Measurements from ENCODE around the gene CACNA2D4. TPM values are rescaled to one million over a fixed set of nuclear protein-coding genes. Genes with fewer than 3 reads are reported as not detected.

The CACNA2D4 gene
- polyA plus RNA-seq, 3 donors = 17.8 to 87.7 (median 22.1) TPM

DNA sequence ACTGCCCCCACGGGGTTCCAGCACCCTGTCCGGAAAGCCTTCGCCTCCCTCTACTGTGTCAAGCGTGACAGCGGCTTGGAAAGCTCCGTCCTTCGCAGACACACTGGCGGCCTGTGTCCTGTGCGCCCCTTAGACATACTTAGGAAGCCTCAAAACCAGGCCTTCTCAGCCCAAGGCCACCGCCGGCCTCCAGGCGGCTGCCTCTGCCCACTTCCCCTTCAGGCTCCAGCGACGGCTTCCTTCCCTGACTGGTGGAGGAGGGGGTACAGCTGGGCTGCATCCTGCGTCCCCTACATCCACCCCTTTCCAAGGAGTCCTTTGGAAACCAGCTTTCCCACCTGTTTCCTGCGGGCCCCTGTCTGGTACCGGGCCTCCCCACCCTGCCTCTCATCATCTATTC is 2.5 kb upstream of the CACNA2D4 start:
- TF ChIP-seq, protein P1, sequence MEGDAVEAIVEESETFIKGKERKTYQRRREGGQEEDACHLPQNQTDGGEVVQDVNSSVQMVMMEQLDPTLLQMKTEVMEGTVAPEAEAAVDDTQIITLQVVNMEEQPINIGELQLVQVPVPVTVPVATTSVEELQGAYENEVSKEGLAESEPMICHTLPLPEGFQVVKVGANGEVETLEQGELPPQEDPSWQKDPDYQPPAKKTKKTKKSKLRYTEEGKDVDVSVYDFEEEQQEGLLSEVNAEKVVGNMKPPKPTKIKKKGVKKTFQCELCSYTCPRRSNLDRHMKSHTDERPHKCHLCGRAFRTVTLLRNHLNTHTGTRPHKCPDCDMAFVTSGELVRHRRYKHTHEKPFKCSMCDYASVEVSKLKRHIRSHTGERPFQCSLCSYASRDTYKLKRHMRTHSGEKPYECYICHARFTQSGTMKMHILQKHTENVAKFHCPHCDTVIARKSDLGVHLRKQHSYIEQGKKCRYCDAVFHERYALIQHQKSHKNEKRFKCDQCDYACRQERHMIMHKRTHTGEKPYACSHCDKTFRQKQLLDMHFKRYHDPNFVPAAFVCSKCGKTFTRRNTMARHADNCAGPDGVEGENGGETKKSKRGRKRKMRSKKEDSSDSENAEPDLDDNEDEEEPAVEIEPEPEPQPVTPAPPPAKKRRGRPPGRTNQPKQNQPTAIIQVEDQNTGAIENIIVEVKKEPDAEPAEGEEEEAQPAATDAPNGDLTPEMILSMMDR (IDR thresholded peaks at IDR 0.05) = no peak
- peaks cover 4 to 11% (median 10%) of the 10 kb centered on the region in 3 donors for H3K27me3 Mint-ChIP-seq (ENCODE audit: low read depth in 3 of 3)
- Histone ChIP-seq H3K79me2 (ENCODE audit: insufficient read depth, low read length) (peaks cover 35% of the 10 kb centered on the region), H2AFZ (ENCODE audit: insufficient read depth, low read depth, low read length, poor library complexity, severe bottlenecking) (peak overlapping the region; percentile 44), H3K4me2 (replicated peaks; ENCODE audit: extremely low read depth, low read length, poor library complexity, severe bottlenecking) (peak overlapping the region; percentile 51), H3K4me3 (replicated peaks in 1 of 3; ENCODE audit: low read depth in 2 of 3, low read length in 3 of 3) (peak overlapping the region in 2 of 3 experiments; percentile 15 to 65), H3K9me3 (replicated peaks in 1 of 2; ENCODE audit: control insufficient read depth in 1 of 2, insufficient read depth in 1 of 2, low read length in 2 of 2) (no peaks in the 10 kb centered on the region), H4K20me1 (ENCODE audit: insufficient read depth, low read length) (no peaks in the 10 kb centered on the region), H3K4me1 (ENCODE audit: control insufficient read depth in 1 of 2, insufficient read depth in 2 of 2, low read length in 2 of 2) (peaks cover 48 to 64% of the 10 kb centered on the region in 2 donors), H3K9ac (ENCODE audit: insufficient read depth, low read length, poor library complexity, severe bottlenecking) (no peak overlapping the region), H3K27me3 (ENCODE audit: control insufficient read depth in 2 of 2, insufficient read depth in 2 of 2, low read length in 2 of 2) (no peaks in the 10 kb centered on the region), H3K36me3 (replicated peaks in 1 of 2; ENCODE audit: control insufficient read depth in 1 of 2, insufficient read depth in 2 of 2, low read length in 2 of 2) (peaks cover 0 to 3% of the 10 kb centered on the region in 2 donors), H3K27ac (ENCODE audit: low read depth in 1 of 2, low read length in 2 of 2) (peak overlapping the region; percentile 49 to 51)
- under 1% methylated on average over 12 of the region's 17 CpGs for WGBS (ENCODE audit: insufficient coverage)
- intact Hi-C loops (cut with micrococcal nuclease) = no loop called here
- peak overlapping the region; percentile 55 to 80 for H3K4me3 Mint-ChIP-seq
- peaks cover 60% of the 10 kb centered on the region for H3K4me1 Mint-ChIP-seq
- H3K9me3 Mint-ChIP-seq = peaks cover 0 to 1% (median 0%) of the 10 kb centered on the region in 7 donors
- peak overlapping the region; percentile 33 to 93 (median 84) for H3K27ac Mint-ChIP-seq
- H3K36me3 Mint-ChIP-seq = peaks cover 10 to 14% of the 10 kb centered on the region in 2 donors
- DNase-seq = peak; percentile 57 to 63 (median 60)

DNA sequence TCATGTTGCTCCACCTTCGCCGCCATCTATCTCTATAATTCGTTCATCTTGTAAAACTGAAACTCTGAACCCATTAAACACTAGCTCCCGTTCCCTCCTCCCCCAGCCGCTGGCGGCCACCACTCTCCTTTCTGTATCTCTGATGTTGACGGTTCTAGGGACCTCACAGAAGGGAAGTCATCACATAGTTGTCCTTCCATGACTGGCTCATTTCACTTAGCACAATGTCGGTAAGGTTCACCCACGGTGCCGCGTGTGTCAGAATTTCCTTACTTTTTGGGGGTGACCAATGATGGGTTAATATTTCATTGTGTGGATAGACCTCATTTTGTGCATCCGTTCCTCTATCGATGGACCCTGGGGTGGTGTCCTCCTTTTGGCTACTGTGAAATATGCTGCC is 2.0 kb upstream of the CACNA2D4 start:
- Mint-ChIP-seq H3K36me3 (peaks cover 10 to 14% of the 10 kb centered on the region in 2 donors), H3K27ac (peak overlapping the region; percentile 2 to 93 (median 83)), H3K4me1 (peaks cover 64% of the 10 kb centered on the region), H3K9me3 (peaks cover 0 to 1% (median 0%) of the 10 kb centered on the region in 7 donors), H3K27me3 (ENCODE audit: low read depth in 3 of 3) (peaks cover 6 to 11% (median 10%) of the 10 kb centered on the region in 3 donors), H3K4me3 (peak overlapping the region in 1 of 2 donors; percentile 80)
- 91% methylated on average over 10 of the region's 13 CpGs for WGBS (ENCODE audit: insufficient coverage)
- peak overlapping the region in 2 of 3 experiments; percentile 15 to 65 for H3K4me3 ChIP-seq (replicated peaks in 1 of 3; ENCODE audit: low read depth in 2 of 3, low read length in 3 of 3)
- peak overlapping the region; percentile 51 for H3K4me2 ChIP-seq (replicated peaks; ENCODE audit: extremely low read depth, low read length, poor library complexity, severe bottlenecking)
- peaks cover 35% of the 10 kb centered on the region for H3K79me2 ChIP-seq (ENCODE audit: insufficient read depth, low read length)
- no peaks in the 10 kb centered on the region for H3K9me3 ChIP-seq (replicated peaks in 1 of 2; ENCODE audit: control insufficient read depth in 1 of 2, insufficient read depth in 1 of 2, low read length in 2 of 2)
- no peaks in the 10 kb centered on the region for H4K20me1 ChIP-seq (ENCODE audit: insufficient read depth, low read length)
- peak overlapping the region; percentile 44 for H2AFZ ChIP-seq (ENCODE audit: insufficient read depth, low read depth, low read length, poor library complexity, severe bottlenecking)
- H3K27ac ChIP-seq (ENCODE audit: low read depth in 1 of 2, low read length in 2 of 2) = peak overlapping the region; percentile 49 to 51
- peaks cover 0 to 3% of the 10 kb centered on the region in 2 donors for H3K36me3 ChIP-seq (replicated peaks in 1 of 2; ENCODE audit: control insufficient read depth in 1 of 2, insufficient read depth in 2 of 2, low read length in 2 of 2)
- intact Hi-C loops (cut with micrococcal nuclease) = no loop called here
- peaks cover 48 to 64% of the 10 kb centered on the region in 2 donors for H3K4me1 ChIP-seq (ENCODE audit: control insufficient read depth in 1 of 2, insufficient read depth in 2 of 2, low read length in 2 of 2)
- no peak overlapping the region for H3K9ac ChIP-seq (ENCODE audit: insufficient read depth, low read length, poor library complexity, severe bottlenecking)
- no peak for DNase-seq
- TF ChIP-seq, protein P1 (IDR thresholded peaks at IDR 0.05) = no peak
- H3K27me3 ChIP-seq (ENCODE audit: control insufficient read depth in 2 of 2, insufficient read depth in 2 of 2, low read length in 2 of 2) = no peaks in the 10 kb centered on the region
